ENCODE measurements around the gene APOBR. TPM values are rescaled to one million over a fixed set of nuclear protein-coding genes. Genes with fewer than 3 reads are reported as not detected.

The APOBR gene
- total and polyA plus RNA-seq, 10 of the 15 experiments (the other 5 are each of a cell fraction or from before 2014, with no cell fraction given), result 0.04 to 2.5 (median 0.54) TPM; not detected in 1

DNA sequence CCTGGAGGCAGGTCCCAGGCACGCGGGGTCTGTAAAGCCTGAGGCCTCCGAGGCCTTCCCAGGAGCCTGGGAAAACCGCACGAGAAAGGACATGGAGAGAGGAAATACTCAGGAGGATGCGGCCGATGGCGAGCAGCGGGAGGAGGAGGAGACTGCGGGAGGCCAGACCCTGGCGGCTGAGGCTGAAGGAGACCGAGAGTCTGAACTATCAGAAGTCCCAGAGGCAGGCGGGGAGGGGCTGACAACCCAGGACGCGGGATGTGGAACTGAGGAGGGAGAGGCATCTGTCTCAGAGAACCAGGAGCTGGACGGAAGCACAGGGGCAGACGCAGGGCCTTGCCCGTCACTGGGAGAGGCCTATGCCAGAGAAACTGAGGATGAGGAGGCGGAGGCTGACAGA lies 2.4 kb downstream of the APOBR start (continued):
- no peak for TF ChIP-seq IRF4 (IDR thresholded peaks at IDR 0.05; ENCODE audit: low read depth, low read length)
- no peak for TF ChIP-seq NR2C2 (IDR thresholded peaks at IDR 0.05; ENCODE audit: borderline replicate concordance, control insufficient read depth, insufficient read length, low read depth)
- no peak for TF ChIP-seq ASH2L (IDR thresholded peaks at IDR 0.05; ENCODE audit: borderline replicate concordance, low read depth)

DNA sequence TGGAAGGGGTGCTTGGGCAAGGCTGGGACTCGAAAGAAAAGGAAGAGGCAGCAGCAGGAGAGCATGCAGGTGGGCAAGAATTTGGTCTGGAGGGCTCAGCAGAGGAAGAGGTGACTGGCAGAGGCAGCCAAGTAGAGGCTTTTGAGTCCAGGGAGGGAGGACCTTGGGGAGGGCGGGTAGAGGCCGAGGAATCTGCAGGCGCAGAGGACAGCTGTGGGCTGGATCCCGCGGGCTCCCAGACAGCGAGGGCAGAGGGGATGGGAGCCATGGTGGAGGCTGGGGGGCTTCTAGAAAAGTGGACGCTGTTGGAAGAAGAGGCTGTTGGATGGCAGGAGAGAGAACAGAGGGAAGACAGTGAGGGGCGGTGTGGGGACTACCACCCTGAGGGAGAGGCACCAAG lies 2.9 kb downstream of the APOBR start:
- TF ChIP-seq HDAC6 (IDR thresholded peaks at IDR 0.05; ENCODE audit: unreplicated experiment), result no peak
- no peak for TF ChIP-seq YBX1 (IDR thresholded peaks at IDR 0.05)
- TF ChIP-seq EP300 (IDR thresholded peaks at IDR 0.05; ENCODE audit: borderline replicate concordance in 1 of 2, control insufficient read depth in 1 of 2, low read depth in 2 of 2, low read length in 2 of 2), result no peak
- TF ChIP-seq, protein P1, sequence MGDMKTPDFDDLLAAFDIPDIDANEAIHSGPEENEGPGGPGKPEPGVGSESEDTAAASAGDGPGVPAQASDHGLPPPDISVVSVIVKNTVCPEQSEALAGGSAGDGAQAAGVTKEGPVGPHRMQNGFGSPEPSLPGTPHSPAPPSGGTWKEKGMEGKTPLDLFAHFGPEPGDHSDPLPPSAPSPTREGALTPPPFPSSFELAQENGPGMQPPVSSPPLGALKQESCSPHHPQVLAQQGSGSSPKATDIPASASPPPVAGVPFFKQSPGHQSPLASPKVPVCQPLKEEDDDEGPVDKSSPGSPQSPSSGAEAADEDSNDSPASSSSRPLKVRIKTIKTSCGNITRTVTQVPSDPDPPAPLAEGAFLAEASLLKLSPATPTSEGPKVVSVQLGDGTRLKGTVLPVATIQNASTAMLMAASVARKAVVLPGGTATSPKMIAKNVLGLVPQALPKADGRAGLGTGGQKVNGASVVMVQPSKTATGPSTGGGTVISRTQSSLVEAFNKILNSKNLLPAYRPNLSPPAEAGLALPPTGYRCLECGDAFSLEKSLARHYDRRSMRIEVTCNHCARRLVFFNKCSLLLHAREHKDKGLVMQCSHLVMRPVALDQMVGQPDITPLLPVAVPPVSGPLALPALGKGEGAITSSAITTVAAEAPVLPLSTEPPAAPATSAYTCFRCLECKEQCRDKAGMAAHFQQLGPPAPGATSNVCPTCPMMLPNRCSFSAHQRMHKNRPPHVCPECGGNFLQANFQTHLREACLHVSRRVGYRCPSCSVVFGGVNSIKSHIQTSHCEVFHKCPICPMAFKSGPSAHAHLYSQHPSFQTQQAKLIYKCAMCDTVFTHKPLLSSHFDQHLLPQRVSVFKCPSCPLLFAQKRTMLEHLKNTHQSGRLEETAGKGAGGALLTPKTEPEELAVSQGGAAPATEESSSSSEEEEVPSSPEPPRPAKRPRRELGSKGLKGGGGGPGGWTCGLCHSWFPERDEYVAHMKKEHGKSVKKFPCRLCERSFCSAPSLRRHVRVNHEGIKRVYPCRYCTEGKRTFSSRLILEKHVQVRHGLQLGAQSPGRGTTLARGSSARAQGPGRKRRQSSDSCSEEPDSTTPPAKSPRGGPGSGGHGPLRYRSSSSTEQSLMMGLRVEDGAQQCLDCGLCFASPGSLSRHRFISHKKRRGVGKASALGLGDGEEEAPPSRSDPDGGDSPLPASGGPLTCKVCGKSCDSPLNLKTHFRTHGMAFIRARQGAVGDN (IDR thresholded peaks at IDR 0.05), result no peak
- TF ChIP-seq EGR1 (IDR thresholded peaks at IDR 0.05; ENCODE audit: borderline replicate concordance in 1 of 2, low read depth in 2 of 2, low read length in 2 of 2), result no peak
- no peak for TF ChIP-seq CEBPB (IDR thresholded peaks at IDR 0.05; ENCODE audit: borderline replicate concordance in 1 of 2, low read depth in 2 of 2, low read length in 2 of 2)
- TF ChIP-seq MYB (IDR thresholded peaks at IDR 0.05; ENCODE audit: borderline replicate concordance, low read depth, low read length), result no peak
- TF ChIP-seq TCF12 (IDR thresholded peaks at IDR 0.05; ENCODE audit: low read depth, low read length), result no peak
- TF ChIP-seq, protein P2, sequence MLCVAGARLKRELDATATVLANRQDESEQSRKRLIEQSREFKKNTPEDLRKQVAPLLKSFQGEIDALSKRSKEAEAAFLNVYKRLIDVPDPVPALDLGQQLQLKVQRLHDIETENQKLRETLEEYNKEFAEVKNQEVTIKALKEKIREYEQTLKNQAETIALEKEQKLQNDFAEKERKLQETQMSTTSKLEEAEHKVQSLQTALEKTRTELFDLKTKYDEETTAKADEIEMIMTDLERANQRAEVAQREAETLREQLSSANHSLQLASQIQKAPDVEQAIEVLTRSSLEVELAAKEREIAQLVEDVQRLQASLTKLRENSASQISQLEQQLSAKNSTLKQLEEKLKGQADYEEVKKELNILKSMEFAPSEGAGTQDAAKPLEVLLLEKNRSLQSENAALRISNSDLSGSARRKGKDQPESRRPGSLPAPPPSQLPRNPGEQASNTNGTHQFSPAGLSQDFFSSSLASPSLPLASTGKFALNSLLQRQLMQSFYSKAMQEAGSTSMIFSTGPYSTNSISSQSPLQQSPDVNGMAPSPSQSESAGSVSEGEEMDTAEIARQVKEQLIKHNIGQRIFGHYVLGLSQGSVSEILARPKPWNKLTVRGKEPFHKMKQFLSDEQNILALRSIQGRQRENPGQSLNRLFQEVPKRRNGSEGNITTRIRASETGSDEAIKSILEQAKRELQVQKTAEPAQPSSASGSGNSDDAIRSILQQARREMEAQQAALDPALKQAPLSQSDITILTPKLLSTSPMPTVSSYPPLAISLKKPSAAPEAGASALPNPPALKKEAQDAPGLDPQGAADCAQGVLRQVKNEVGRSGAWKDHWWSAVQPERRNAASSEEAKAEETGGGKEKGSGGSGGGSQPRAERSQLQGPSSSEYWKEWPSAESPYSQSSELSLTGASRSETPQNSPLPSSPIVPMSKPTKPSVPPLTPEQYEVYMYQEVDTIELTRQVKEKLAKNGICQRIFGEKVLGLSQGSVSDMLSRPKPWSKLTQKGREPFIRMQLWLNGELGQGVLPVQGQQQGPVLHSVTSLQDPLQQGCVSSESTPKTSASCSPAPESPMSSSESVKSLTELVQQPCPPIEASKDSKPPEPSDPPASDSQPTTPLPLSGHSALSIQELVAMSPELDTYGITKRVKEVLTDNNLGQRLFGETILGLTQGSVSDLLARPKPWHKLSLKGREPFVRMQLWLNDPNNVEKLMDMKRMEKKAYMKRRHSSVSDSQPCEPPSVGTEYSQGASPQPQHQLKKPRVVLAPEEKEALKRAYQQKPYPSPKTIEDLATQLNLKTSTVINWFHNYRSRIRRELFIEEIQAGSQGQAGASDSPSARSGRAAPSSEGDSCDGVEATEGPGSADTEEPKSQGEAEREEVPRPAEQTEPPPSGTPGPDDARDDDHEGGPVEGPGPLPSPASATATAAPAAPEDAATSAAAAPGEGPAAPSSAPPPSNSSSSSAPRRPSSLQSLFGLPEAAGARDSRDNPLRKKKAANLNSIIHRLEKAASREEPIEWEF (IDR thresholded peaks at IDR 0.05; ENCODE audit: insufficient replicate concordance, low read depth, low read length), result no peak
- TF ChIP-seq CREM (IDR thresholded peaks at IDR 0.05; ENCODE audit: low read depth), result no peak
- no peak for TF ChIP-seq MYC (IDR thresholded peaks at IDR 0.05; ENCODE audit: insufficient read depth, insufficient read length, insufficient replicate concordance, low read length, severe bottlenecking)
- H3K4me1 ChIP-seq (ENCODE audit: control insufficient read depth, insufficient read depth, low read length), result peaks cover 35% of the 10 kb centered on the region
- no peak for FAIRE-seq
- no peak overlapping the region for H3K9ac ChIP-seq (ENCODE audit: control insufficient read depth, insufficient read depth, low read length)
- no peaks in the 10 kb centered on the region for H3K27me3 ChIP-seq (replicated peaks in 1 of 2; ENCODE audit: control insufficient read depth in 2 of 2, insufficient read depth in 2 of 2, low read length in 1 of 2)
- ATAC-seq, result no peak
- RAD21 ChIA-PET (ENCODE audit: unreplicated experiment), result no interaction called here
- no peak overlapping the region for H3K27ac ChIP-seq (ENCODE audit: control insufficient read depth, insufficient read depth)
- no peaks in the 10 kb centered on the region for H3K79me2 ChIP-seq (ENCODE audit: control insufficient read depth, insufficient read depth, low read length)
- intact Hi-C loops (cut with micrococcal nuclease; ENCODE audit: unreplicated experiment) (loop anchor here (10.0 kb wide), 1 partner anchor 427 kb away; the partner anchor contains the start of gene RABEP2), in situ Hi-C loops (cut with MboI) (no loop called here)
- POLR2A ChIA-PET, result no interaction called here
- CTCF ChIA-PET, result no interaction called here
- DNase-seq (ENCODE audit: low read depth, low spot score), result no peak
- H3K4me3 ChIP-seq, result no peak overlapping the region
- no peaks in the 10 kb centered on the region for H3K9me3 ChIP-seq (replicated peaks; ENCODE audit: control insufficient read depth, insufficient read depth, low read length)
- no peaks in the 10 kb centered on the region for H4K20me1 ChIP-seq (ENCODE audit: control insufficient read depth, insufficient read depth)
- H2AFZ ChIP-seq (ENCODE audit: control insufficient read depth, low read depth, low read length), result no peak overlapping the region
- BruUV-seq (replicated peaks), result no TSS peak
- no peak overlapping the region for H3K4me2 ChIP-seq (ENCODE audit: control insufficient read depth, insufficient read depth)
- SMC1A ChIA-PET (ENCODE audit: uncharacterized antibody, unreplicated experiment), result no interaction called here
- WGBS (ENCODE audit: insufficient coverage, insufficient replicate concordance, low lambda C conversion rate, missing lambda C conversion rate), result 77% methylated on average over 9 of the region's 9 CpGs
- no peaks in the 10 kb centered on the region for H3K36me3 ChIP-seq (ENCODE audit: control insufficient read depth in 2 of 2, insufficient read depth in 2 of 2, low read length in 1 of 2)

All from GM12878 (cell line).